Measurements from ENCODE around the gene ALDH1A2. TPM values are rescaled to one million over a fixed set of nuclear protein-coding genes. Genes with fewer than 3 reads are reported as not detected.

The ALDH1A2 gene
- polyA plus RNA-seq, 3 donors: 0.41 to 5.1 (median 3.4) TPM

GRCh38 chr15:57915827-57916531 is 149.5 kb downstream of the ALDH1A2 start:
- no peaks in the 10 kb centered on the region for H3K9me3 ChIP-seq (replicated peaks in 1 of 2; ENCODE audit: control insufficient read depth in 1 of 2, insufficient read depth in 1 of 2, low read length in 2 of 2)
- no peak for DNase-seq
- Mint-ChIP-seq H3K36me3 (no peaks in the 10 kb centered on the region), H3K27ac (no peak overlapping the region), H3K27me3 (ENCODE audit: low read depth in 3 of 3) (peaks cover 2 to 15% (median 10%) of the 10 kb centered on the region in 3 donors), H3K4me3 (no peak overlapping the region), H3K4me1 (no peaks in the 10 kb centered on the region), H3K9me3 (peaks cover 0 to 4% (median 0%) of the 10 kb centered on the region in 7 donors)
- no peaks in the 10 kb centered on the region for H4K20me1 ChIP-seq (ENCODE audit: insufficient read depth, low read length)
- no peaks in the 10 kb centered on the region for H3K79me2 ChIP-seq (ENCODE audit: insufficient read depth, low read length)
- WGBS (ENCODE audit: insufficient coverage): 91% methylated on average over 13 of the region's 15 CpGs
- TF ChIP-seq, protein P1, sequence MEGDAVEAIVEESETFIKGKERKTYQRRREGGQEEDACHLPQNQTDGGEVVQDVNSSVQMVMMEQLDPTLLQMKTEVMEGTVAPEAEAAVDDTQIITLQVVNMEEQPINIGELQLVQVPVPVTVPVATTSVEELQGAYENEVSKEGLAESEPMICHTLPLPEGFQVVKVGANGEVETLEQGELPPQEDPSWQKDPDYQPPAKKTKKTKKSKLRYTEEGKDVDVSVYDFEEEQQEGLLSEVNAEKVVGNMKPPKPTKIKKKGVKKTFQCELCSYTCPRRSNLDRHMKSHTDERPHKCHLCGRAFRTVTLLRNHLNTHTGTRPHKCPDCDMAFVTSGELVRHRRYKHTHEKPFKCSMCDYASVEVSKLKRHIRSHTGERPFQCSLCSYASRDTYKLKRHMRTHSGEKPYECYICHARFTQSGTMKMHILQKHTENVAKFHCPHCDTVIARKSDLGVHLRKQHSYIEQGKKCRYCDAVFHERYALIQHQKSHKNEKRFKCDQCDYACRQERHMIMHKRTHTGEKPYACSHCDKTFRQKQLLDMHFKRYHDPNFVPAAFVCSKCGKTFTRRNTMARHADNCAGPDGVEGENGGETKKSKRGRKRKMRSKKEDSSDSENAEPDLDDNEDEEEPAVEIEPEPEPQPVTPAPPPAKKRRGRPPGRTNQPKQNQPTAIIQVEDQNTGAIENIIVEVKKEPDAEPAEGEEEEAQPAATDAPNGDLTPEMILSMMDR (IDR thresholded peaks at IDR 0.05): no peak
- intact Hi-C loops (cut with micrococcal nuclease): no loop called here
- no peak overlapping the region for H3K9ac ChIP-seq (ENCODE audit: insufficient read depth, low read length, poor library complexity, severe bottlenecking)
- H3K27ac ChIP-seq (ENCODE audit: low read depth in 1 of 2, low read length in 2 of 2): no peak overlapping the region
- no peak overlapping the region for H2AFZ ChIP-seq (ENCODE audit: insufficient read depth, low read depth, low read length, poor library complexity, severe bottlenecking)
- no peak overlapping the region for H3K4me2 ChIP-seq (replicated peaks; ENCODE audit: extremely low read depth, low read length, poor library complexity, severe bottlenecking)
- H3K27me3 ChIP-seq (ENCODE audit: control insufficient read depth in 2 of 2, insufficient read depth in 2 of 2, low read length in 2 of 2): no peaks in the 10 kb centered on the region
- no peak overlapping the region for H3K4me3 ChIP-seq (replicated peaks in 1 of 3; ENCODE audit: low read depth in 2 of 3, low read length in 3 of 3)
- no peaks in the 10 kb centered on the region for H3K36me3 ChIP-seq (replicated peaks in 1 of 2; ENCODE audit: control insufficient read depth in 1 of 2, insufficient read depth in 2 of 2, low read length in 2 of 2)
- H3K4me1 ChIP-seq (ENCODE audit: control insufficient read depth in 1 of 2, insufficient read depth in 2 of 2, low read length in 2 of 2): no peaks in the 10 kb centered on the region

DNA sequence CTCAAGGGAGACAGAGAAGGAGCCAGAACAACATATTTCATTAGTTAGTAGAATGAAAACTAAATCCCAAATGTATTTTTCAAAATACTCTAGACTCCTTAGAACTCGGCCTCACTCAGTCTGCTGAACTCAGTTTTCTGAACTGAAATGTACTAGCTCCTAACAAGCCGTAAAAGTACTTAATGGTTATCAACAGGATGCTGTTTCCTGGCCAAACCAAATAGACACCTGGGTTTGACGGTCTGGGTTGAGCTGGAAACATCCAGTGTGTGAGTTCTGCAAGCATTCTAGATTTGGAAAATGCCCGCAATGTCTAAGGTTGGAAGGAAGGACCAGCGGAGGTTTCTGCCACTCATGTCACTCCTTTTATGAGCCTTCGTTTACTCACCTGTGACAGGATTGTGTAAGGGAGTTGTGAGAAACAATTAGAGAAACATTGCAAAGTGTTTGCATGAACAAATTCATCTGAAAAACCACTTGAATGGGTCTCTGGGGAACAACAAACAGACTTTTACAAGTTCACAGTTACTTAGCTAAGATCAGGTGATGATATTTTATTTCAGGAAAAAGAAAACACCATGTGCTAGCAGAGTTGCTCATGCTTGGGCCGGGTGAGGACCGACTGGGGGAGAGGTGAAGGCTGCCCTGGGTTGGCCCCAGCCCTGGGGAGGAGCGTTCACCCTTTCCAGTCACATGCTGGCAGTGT is 151.0 kb downstream of the ALDH1A2 start:
- Histone ChIP-seq H3K4me3 (replicated peaks in 1 of 3; ENCODE audit: low read depth in 2 of 3, low read length in 3 of 3) (no peak overlapping the region), H3K9me3 (replicated peaks in 1 of 2; ENCODE audit: control insufficient read depth in 1 of 2, insufficient read depth in 1 of 2, low read length in 2 of 2) (no peaks in the 10 kb centered on the region), H2AFZ (ENCODE audit: insufficient read depth, low read depth, low read length, poor library complexity, severe bottlenecking) (no peak overlapping the region), H3K79me2 (ENCODE audit: insufficient read depth, low read length) (no peaks in the 10 kb centered on the region), H3K4me1 (ENCODE audit: control insufficient read depth in 1 of 2, insufficient read depth in 2 of 2, low read length in 2 of 2) (no peaks in the 10 kb centered on the region), H3K9ac (ENCODE audit: insufficient read depth, low read length, poor library complexity, severe bottlenecking) (no peak overlapping the region), H3K27ac (ENCODE audit: low read depth in 1 of 2, low read length in 2 of 2) (no peak overlapping the region), H3K36me3 (replicated peaks in 1 of 2; ENCODE audit: control insufficient read depth in 1 of 2, insufficient read depth in 2 of 2, low read length in 2 of 2) (no peaks in the 10 kb centered on the region), H3K4me2 (replicated peaks; ENCODE audit: extremely low read depth, low read length, poor library complexity, severe bottlenecking) (no peak overlapping the region), H3K27me3 (ENCODE audit: control insufficient read depth in 2 of 2, insufficient read depth in 2 of 2, low read length in 2 of 2) (no peaks in the 10 kb centered on the region), H4K20me1 (ENCODE audit: insufficient read depth, low read length) (no peaks in the 10 kb centered on the region)
- DNase-seq: no peak
- 88% methylated on average over 6 of the region's 9 CpGs for WGBS (ENCODE audit: insufficient coverage)
- TF ChIP-seq, protein P1 (IDR thresholded peaks at IDR 0.05): no peak
- no peak overlapping the region for H3K4me3 Mint-ChIP-seq
- no peaks in the 10 kb centered on the region for H3K36me3 Mint-ChIP-seq
- H3K9me3 Mint-ChIP-seq: peaks cover 0 to 6% (median 2%) of the 10 kb centered on the region in 7 donors
- intact Hi-C loops (cut with micrococcal nuclease): no loop called here
- no peak overlapping the region for H3K27ac Mint-ChIP-seq
- peaks cover 0 to 19% (median 8%) of the 10 kb centered on the region in 3 donors for H3K27me3 Mint-ChIP-seq (ENCODE audit: low read depth in 3 of 3)
- no peaks in the 10 kb centered on the region for H3K4me1 Mint-ChIP-seq

Data from CD14-positive monocyte (primary cell).